DOHH2 (cell line): ENCODE measurements around the gene GYPC.
"Not testable (repeated sequence)": the region's sequence is repeated elsewhere in the genome, so short reads cannot be mapped to it uniquely, and the experiment has no call there.

ENCODE experiments used
- H3F3A ChIP-seq: fragments of 200-600 bp; sonication (generic), shearing (Covaris generic); 2 replicates; pipeline ENCODE4 v1.6.0; 2016; ENCODE audit warnings: antibody characterized with exemption, mild to moderate bottlenecking; ENCODE audit not compliant: control insufficient read depth, insufficient read depth
- H3K27ac ChIP-seq: fragments of 200-600 bp; sonication (generic); 2 replicates; pipeline ENCODE4 v1.5.1; 2014; ENCODE audit warnings: low read depth, mild to moderate bottlenecking, low read length, moderate library complexity
- H3K27me3 ChIP-seq: fragments of 200-600 bp; sonication (generic); 2 replicates; pipeline ENCODE4 v1.6.1; 2014; ENCODE audit warnings: mild to moderate bottlenecking, low read length, mixed read lengths; ENCODE audit not compliant: control insufficient read depth
- H3K36me3 ChIP-seq: fragments of 200-600 bp; sonication (generic); 2 replicates; pipeline ENCODE4 v1.6.1; 2014; ENCODE audit warnings: mild to moderate bottlenecking, low read length, moderate library complexity, mixed read lengths; ENCODE audit not compliant: control insufficient read depth
- H3K4me1 ChIP-seq: fragments of 200-600 bp; sonication (generic); 2 replicates; pipeline ENCODE4 v1.6.1; 2014; ENCODE audit warnings: mild to moderate bottlenecking, low read length, mixed read lengths; ENCODE audit not compliant: control insufficient read depth
- H3K4me2 ChIP-seq: fragments of 200-600 bp; sonication (generic); 2 replicates; pipeline ENCODE4 v1.6.0; 2014; ENCODE audit warnings: mild to moderate bottlenecking, low read length, moderate library complexity
- H3K4me3 ChIP-seq: fragments of 200-600 bp; sonication (generic); 2 replicates; pipeline ENCODE4 v1.5.1; 2014; ENCODE audit warnings: mild to moderate bottlenecking, low read length, mixed read lengths
- H3K79me2 ChIP-seq: fragments of 200-600 bp; sonication (generic); 2 replicates; pipeline ENCODE4 v1.6.1; 2014; ENCODE audit warnings: mild to moderate bottlenecking, low read length, mixed read lengths; ENCODE audit not compliant: control insufficient read depth
- H3K9me2 ChIP-seq: fragments of 200-600 bp; sonication (generic); replicated peaks from 2 replicates; pipeline ENCODE4 v1.6.1; 2014; ENCODE audit warnings: mild to moderate bottlenecking, low read length, mixed read lengths; ENCODE audit not compliant: control insufficient read depth
- H3K9me3 ChIP-seq: fragments of 200-600 bp; sonication (generic); 2 replicates; pipeline ENCODE4 v1.6.1; 2014; ENCODE audit warnings: antibody characterized with exemption, low read length, mixed read lengths; ENCODE audit not compliant: control insufficient read depth, insufficient read depth
- H4K20me1 ChIP-seq: fragments of 200-600 bp; sonication (generic); 2 replicates; pipeline ENCODE4 v1.6.0; 2014; ENCODE audit warnings: low read depth, mild to moderate bottlenecking, antibody characterized with exemption, low read length, moderate library complexity; ENCODE audit not compliant: control insufficient read depth, insufficient read depth
- CTCF ChIP-seq: fragments of 200-600 bp; sonication (generic); IDR thresholded peaks from one replicate; pipeline ENCODE4 v1.5.1; 2014; ENCODE audit warnings: antibody characterized with exemption, mild to moderate bottlenecking, low read depth, low read length; ENCODE audit not compliant: poor library complexity, severe bottlenecking
- EZH2phosphoT487 ChIP-seq: fragments of 200-600 bp; sonication (generic); IDR thresholded peaks from 2 replicates; pipeline ENCODE4 v1.6.1; 2017; ENCODE audit warnings: borderline replicate concordance, mild to moderate bottlenecking, antibody characterized with exemption, low read length, moderate library complexity, mixed read lengths

Gene GYPC

GRCh38 chr2:126714191-126714965 is 58.4 kb downstream of the GYPC start:
- TF ChIP-seq CTCF (no peak), EZH2phosphoT487 (no peak)

GRCh38 chr2:126715111-126715510 is 59.2 kb downstream of the GYPC start:
- no peaks in the 10 kb centered on the region for H3F3A ChIP-seq
- H3K36me3 ChIP-seq, result no peaks in the 10 kb centered on the region
- no peaks in the 10 kb centered on the region for H3K9me3 ChIP-seq
- no peak overlapping the region for H3K27ac ChIP-seq
- no peaks in the 10 kb centered on the region for H3K9me2 ChIP-seq
- H4K20me1 ChIP-seq, result no peaks in the 10 kb centered on the region
- no peaks in the 10 kb centered on the region for H3K4me1 ChIP-seq
- no peaks in the 10 kb centered on the region for H3K79me2 ChIP-seq
- TF ChIP-seq CTCF (no peak), EZH2phosphoT487 (no peak)
- H3K4me3 ChIP-seq, result no peak overlapping the region
- H3K4me2 ChIP-seq, result no peak overlapping the region
- H3K27me3 ChIP-seq, result no peaks in the 10 kb centered on the region; the same call in 1 of the 2 replicates

More at GRCh38 chr2:126714191-126714965, 58.4 kb downstream of the GYPC start:
- Histone ChIP-seq H3K36me3 (no peaks in the 10 kb centered on the region), H3F3A (no peaks in the 10 kb centered on the region), H4K20me1 (no peaks in the 10 kb centered on the region), H3K27me3 (no peaks in the 10 kb centered on the region; the same call in 1 of the 2 replicates), H3K4me2 (no peak overlapping the region), H3K4me3 (no peak overlapping the region), H3K9me3 (no peaks in the 10 kb centered on the region), H3K4me1 (no peaks in the 10 kb centered on the region), H3K79me2 (no peaks in the 10 kb centered on the region), H3K27ac (no peak overlapping the region), H3K9me2 (no peaks in the 10 kb centered on the region)

GRCh38 chr2:126715576-126716406 is 59.8 kb downstream of the GYPC start:
- Histone ChIP-seq H3K9me3 (no peaks in the 10 kb centered on the region), H3K4me3 (no peak overlapping the region), H3K4me2 (no peak overlapping the region), H3K27me3 (no peaks in the 10 kb centered on the region; the same call in 1 of the 2 replicates), H3K9me2 (no peaks in the 10 kb centered on the region), H3F3A (no peaks in the 10 kb centered on the region), H3K36me3 (no peaks in the 10 kb centered on the region), H3K79me2 (no peaks in the 10 kb centered on the region), H3K27ac (no peak overlapping the region), H3K4me1 (no peaks in the 10 kb centered on the region), H4K20me1 (no peaks in the 10 kb centered on the region)
- no peak for TF ChIP-seq EZH2phosphoT487
- TF ChIP-seq CTCF, result no peak

GRCh38 chr2:126717277-126717676 is 61.3 kb downstream of the GYPC start:
- not testable (repeated sequence) for H3K4me2 ChIP-seq

More at GRCh38 chr2:126717277-126717676, 61.3 kb downstream of the GYPC start:
- not testable (repeated sequence) for H3K9me2 ChIP-seq, H3K36me3 ChIP-seq, H3F3A ChIP-seq, H3K9me3 ChIP-seq, H3K4me1 ChIP-seq, H3K27ac ChIP-seq, H3K79me2 ChIP-seq, H3K27me3 ChIP-seq, H3K4me3 ChIP-seq, H4K20me1 ChIP-seq
